Neural progenitor cell (in vitro differentiated cells): ENCODE results near the gene MAGI1. TPM values are rescaled to one million over a fixed set of nuclear protein-coding genes. Genes with fewer than 3 reads are reported as not detected.

Experiments used
- DNase-seq: peaks from one replicate; pipeline ENCODE4 v3.0.0-alpha.2; 2016; ENCODE audit warnings: low spot score
- H2AFZ ChIP-seq: fragments of 200-600 bp; sonication (generic); replicated peaks from 2 replicates; pipeline ENCODE4 v1.6.1; 2016; ENCODE audit warnings: antibody characterized with exemption
- H3F3A ChIP-seq: fragments of 200-600 bp; sonication (generic); 2 replicates; pipeline ENCODE4 v1.6.1; 2016; ENCODE audit warnings: antibody characterized with exemption, low read depth
- H3K27ac ChIP-seq: fragments of 200-600 bp; sonication (generic); 2 replicates; pipeline ENCODE4 v1.5.1; 2016; ENCODE audit warnings: mild to moderate bottlenecking
- H3K27me3 ChIP-seq: fragments of 200-600 bp; sonication (generic); 2 replicates; pipeline ENCODE4 v1.6.1; 2016; ENCODE audit warnings: mild to moderate bottlenecking, moderate library complexity
- H3K36me3 ChIP-seq: fragments of 200-600 bp; sonication (generic); 2 replicates; pipeline ENCODE4 v1.5.1; 2016
- H3K4me1 ChIP-seq: fragments of 200-600 bp; sonication (generic); 2 replicates; pipeline ENCODE4 v1.6.1; 2016; ENCODE audit warnings: mixed run types
- H3K4me2 ChIP-seq: fragments of 200-600 bp; sonication (generic); 2 replicates; pipeline ENCODE4 v1.6.1; 2016
- H3K4me3 ChIP-seq: fragments of 200-600 bp; sonication (generic); 2 replicates; pipeline ENCODE4 v1.5.1; 2016
- H3K79me2 ChIP-seq: fragments of 200-600 bp; sonication (generic); 2 replicates; pipeline ENCODE4 v1.6.1; 2016; ENCODE audit warnings: low read depth
- H3K9ac ChIP-seq: fragments of 200-600 bp; sonication (generic); 2 replicates; pipeline ENCODE4 v1.6.1; 2016
- H3K9me3 ChIP-seq: fragments of 200-600 bp; sonication (generic); 2 replicates; pipeline ENCODE4 v1.5.1; 2016; ENCODE audit warnings: low read depth
- H4K20me1 ChIP-seq: fragments of 200-600 bp; sonication (generic); 2 replicates; pipeline ENCODE4 v1.6.1; 2016; ENCODE audit warnings: low read depth
- H3K27ac Mint-ChIP-seq: 3 replicates; pipeline ENCODE4 v1.8.0; 2021; ENCODE audit warnings: mixed read lengths
- H3K27me3 Mint-ChIP-seq: 2 replicates; pipeline ENCODE4 v1.8.0; 2022; ENCODE audit warnings: low read depth, mild to moderate bottlenecking, inconsistent platforms, moderate library complexity, mixed read lengths; ENCODE audit not compliant: insufficient read depth
- H3K36me3 Mint-ChIP-seq: 3 replicates; pipeline ENCODE4 v1.8.0; 2021; ENCODE audit warnings: mixed read lengths
- H3K4me1 Mint-ChIP-seq: 3 replicates; pipeline ENCODE4 v1.8.0; 2021; ENCODE audit warnings: mixed read lengths
- H3K4me3 Mint-ChIP-seq: 3 replicates; pipeline ENCODE4 v1.8.0; 2021; ENCODE audit warnings: mild to moderate bottlenecking, moderate library complexity, mixed read lengths
- H3K9me3 Mint-ChIP-seq: 3 replicates; pipeline ENCODE4 v1.8.0; 2020; ENCODE audit warnings: mixed read lengths
- CTCF ChIP-seq: fragments of 200-600 bp; sonication (generic); IDR thresholded peaks from 2 replicates; pipeline ENCODE4 v1.5.1; 2017; ENCODE audit warnings: antibody characterized with exemption, mild to moderate bottlenecking
- EZH2 ChIP-seq: fragments of 200-600 bp; sonication (generic); IDR thresholded peaks from 2 replicates; pipeline ENCODE4 v1.6.1; 2017; ENCODE audit warnings: antibody characterized with exemption, mild to moderate bottlenecking, moderate library complexity
- EZH2phosphoT487 ChIP-seq: fragments of 200-600 bp; sonication (generic); IDR thresholded peaks from 2 replicates; pipeline ENCODE4 v1.6.1; 2017; ENCODE audit warnings: antibody characterized with exemption
- total RNA-seq: library from RNA; depleted of rRNA; stranded (reverse); fragments of >200 nt; gene quantifications from 2 replicates; pipeline ENCODE4 v1.2.3, GENCODE V29; 2015; ENCODE audit warnings: low replicate concordance

Gene MAGI1
- total RNA-seq, 1 donor from 2014 or later, result 40.6 TPM

- TF ChIP-seq CTCF (no peak), EZH2 (no peak), EZH2phosphoT487 (no peak)
- Mint-ChIP-seq H3K9me3 (no peaks in the 10 kb centered on the region), H3K4me1 (peaks cover 30% of the 10 kb centered on the region), H3K36me3 (no peaks in the 10 kb centered on the region), H3K27ac (no peak overlapping the region), H3K27me3 (no peaks in the 10 kb centered on the region), H3K4me3 (no peak overlapping the region)
- H3K9ac ChIP-seq, result no peak overlapping the region
- no peak overlapping the region for H3K27ac ChIP-seq
- no peak overlapping the region for H3K4me3 ChIP-seq
- DNase-seq, result no peak
- no peak overlapping the region for H3K4me2 ChIP-seq
- no peaks in the 10 kb centered on the region for H3K27me3 ChIP-seq
- H3K79me2 ChIP-seq, result peaks cover 97% of the 10 kb centered on the region
- peaks cover 21% of the 10 kb centered on the region for H4K20me1 ChIP-seq
- no peak overlapping the region for H2AFZ ChIP-seq
- no peaks in the 10 kb centered on the region for H3K9me3 ChIP-seq
- no peaks in the 10 kb centered on the region for H3K36me3 ChIP-seq
- peaks cover 20% of the 10 kb centered on the region for H3K4me1 ChIP-seq
- peaks cover 16% of the 10 kb centered on the region for H3F3A ChIP-seq
Measured at GRCh38 chr3:66033241-66034138, 5.2 kb downstream of the MAGI1 start.

- no peak for DNase-seq
- Histone ChIP-seq H3K4me1 (peaks cover 11% of the 10 kb centered on the region), H3K9ac (no peak overlapping the region), H2AFZ (no peak overlapping the region), H3F3A (peaks cover 2% of the 10 kb centered on the region), H3K4me3 (no peak overlapping the region), H3K27ac (no peak overlapping the region), H3K4me2 (no peak overlapping the region), H3K9me3 (no peaks in the 10 kb centered on the region), H3K36me3 (no peaks in the 10 kb centered on the region), H3K79me2 (peaks cover 95% of the 10 kb centered on the region), H3K27me3 (no peaks in the 10 kb centered on the region), H4K20me1 (peaks cover 11% of the 10 kb centered on the region)
- no peak for TF ChIP-seq EZH2phosphoT487
- TF ChIP-seq EZH2, result no peak
- TF ChIP-seq CTCF, result no peak
- no peaks in the 10 kb centered on the region for H3K9me3 Mint-ChIP-seq
- peaks cover 16% of the 10 kb centered on the region for H3K4me1 Mint-ChIP-seq
- no peaks in the 10 kb centered on the region for H3K27me3 Mint-ChIP-seq
- H3K27ac Mint-ChIP-seq, result no peak overlapping the region
- H3K4me3 Mint-ChIP-seq, result no peak overlapping the region
- no peaks in the 10 kb centered on the region for H3K36me3 Mint-ChIP-seq
Measured at GRCh38 chr3:66031102-66031698, 7.5 kb downstream of the MAGI1 start.

- TF ChIP-seq EZH2phosphoT487, result no peak
- TF ChIP-seq CTCF, result no peak
- no peak for TF ChIP-seq EZH2
- Histone ChIP-seq H3K27me3 (no peaks in the 10 kb centered on the region), H3K4me2 (no peak overlapping the region), H3K9ac (no peak overlapping the region), H3K4me1 (no peaks in the 10 kb centered on the region), H3K79me2 (peaks cover 94% of the 10 kb centered on the region), H3K4me3 (no peak overlapping the region), H3K36me3 (no peaks in the 10 kb centered on the region), H2AFZ (no peak overlapping the region), H3F3A (no peaks in the 10 kb centered on the region), H3K27ac (no peak overlapping the region), H4K20me1 (no peaks in the 10 kb centered on the region), H3K9me3 (no peaks in the 10 kb centered on the region)
- no peak overlapping the region for H3K4me3 Mint-ChIP-seq
- no peaks in the 10 kb centered on the region for H3K27me3 Mint-ChIP-seq
- DNase-seq, result no peak
- H3K27ac Mint-ChIP-seq, result no peak overlapping the region
- peaks cover 6% of the 10 kb centered on the region for H3K4me1 Mint-ChIP-seq
- H3K9me3 Mint-ChIP-seq, result no peaks in the 10 kb centered on the region
- no peaks in the 10 kb centered on the region for H3K36me3 Mint-ChIP-seq
Measured at GRCh38 chr3:66029443-66029842, 9.3 kb downstream of the MAGI1 start.
